Measurements from ENCODE around the gene OGFOD3. TPM values are rescaled to one million over a fixed set of nuclear protein-coding genes. Genes with fewer than 3 reads are reported as not detected.

OGFOD3 gene
- total and polyA plus RNA-seq, 12 donors = 17.9 to 131 (median 42.0) TPM

- 93 to 97% (median 94%) methylated on average over 6 to 14 of the region's 14 CpGs for WGBS, 4 donors
- TF ChIP-seq POLR2A (IDR thresholded peaks at IDR 0.05) = no peak
- TF ChIP-seq CTCF (IDR thresholded peaks at IDR 0.05) = no peak
- intact Hi-C loops (cut with DNase I) = loop anchor here in 1 of 2 donors (5.0 kb wide), 1 partner anchor 58 kb away; no protein-coding TSS in a partner anchor
- Histone ChIP-seq H3K27ac (no peak overlapping the region), H3K4me3 (no peak overlapping the region), H3K9me3 (replicated peaks in 1 of 3) (no peaks in the 10 kb centered on the region), H3K36me3 (replicated peaks in 1 of 2) (peaks cover 0 to 10% of the 10 kb centered on the region in 2 donors), H3K4me1 (replicated peaks in 1 of 2) (peaks cover 0 to 12% of the 10 kb centered on the region in 2 donors), H3K27me3 (no peaks in the 10 kb centered on the region)
- no peak for DNase-seq
Measured at GRCh38 chr17:82410014-82410716, 8.2 kb downstream of the OGFOD3 start.

- 92 to 95% (median 95%) methylated on average over 10 to 21 of the region's 21 CpGs for WGBS, 4 donors
- intact Hi-C loops (cut with DNase I) = no loop called here
- H3K27me3 ChIP-seq = no peaks in the 10 kb centered on the region
- no peak for TF ChIP-seq POLR2A (IDR thresholded peaks at IDR 0.05)
- TF ChIP-seq CTCF (IDR thresholded peaks at IDR 0.05) = no peak
- DNase-seq = no peak
- no peak overlapping the region for H3K4me3 ChIP-seq
- no peaks in the 10 kb centered on the region for H3K9me3 ChIP-seq (replicated peaks in 1 of 3)
- no peak overlapping the region for H3K27ac ChIP-seq
- H3K4me1 ChIP-seq (replicated peaks in 1 of 2) = peaks cover 0 to 4% of the 10 kb centered on the region in 2 donors
- peaks cover 0 to 14% of the 10 kb centered on the region in 2 donors for H3K36me3 ChIP-seq (replicated peaks in 1 of 2)
Measured at GRCh38 chr17:82408938-82409318, 9.5 kb downstream of the OGFOD3 start.

GRCh38 chr17:82408288-82408937 is 10.0 kb downstream of the OGFOD3 start:
- no peak for DNase-seq
- intact Hi-C loops (cut with DNase I) = no loop called here
- no peak for TF ChIP-seq CTCF (IDR thresholded peaks at IDR 0.05)
- no peak for TF ChIP-seq POLR2A (IDR thresholded peaks at IDR 0.05)
- WGBS, 4 donors = 83 to 93% (median 89%) methylated on average over 15 of the region's 15 CpGs
- Histone ChIP-seq H3K36me3 (replicated peaks in 1 of 2) (peaks cover 0 to 17% of the 10 kb centered on the region in 2 donors), H3K4me1 (replicated peaks in 1 of 2) (peaks cover 0 to 4% of the 10 kb centered on the region in 2 donors), H3K9me3 (replicated peaks in 1 of 3) (no peaks in the 10 kb centered on the region), H3K4me3 (no peak overlapping the region), H3K27ac (no peak overlapping the region), H3K27me3 (no peaks in the 10 kb centered on the region)

- H3K9me3 ChIP-seq (replicated peaks in 1 of 3) = no peaks in the 10 kb centered on the region
- WGBS, 4 donors = 72 to 90% (median 87%) methylated on average over 11 to 13 of the region's 13 CpGs
- no peak overlapping the region for H3K27ac ChIP-seq
- intact Hi-C loops (cut with DNase I) = no loop called here
- no peak overlapping the region for H3K4me3 ChIP-seq
- no peaks in the 10 kb centered on the region for H3K27me3 ChIP-seq
- no peaks in the 10 kb centered on the region for H3K4me1 ChIP-seq (replicated peaks in 1 of 2)
- TF ChIP-seq CTCF (IDR thresholded peaks at IDR 0.05) (no peak), POLR2A (IDR thresholded peaks at IDR 0.05) (no peak)
- H3K36me3 ChIP-seq (replicated peaks in 1 of 2) = peaks cover 0 to 15% of the 10 kb centered on the region in 2 donors
- DNase-seq = no peak
Measured at GRCh38 chr17:82407255-82407654, 11.1 kb downstream of the OGFOD3 start.
